ENCODE data around the gene ZNF592.
"Not testable (repeated sequence)": the region's sequence is repeated elsewhere in the genome, so short reads cannot be mapped to it uniquely, and the experiment has no call there.

Gene ZNF592

GRCh38 chr15:84752700-84753099 lies 4.3 kb downstream of the ZNF592 start:
- Mint-ChIP-seq H3K4me3 (no peak overlapping the region), H3K27me3 (no peaks in the 10 kb centered on the region), H3K27ac (peak overlapping the region; percentile 58), H3K36me3 (peaks cover 7% of the 10 kb centered on the region), H3K9me3 (no peaks in the 10 kb centered on the region), H3K4me1 (peaks cover 45% of the 10 kb centered on the region)
- DNase-seq (ENCODE audit: low spot score in 2 of 2) = no peak
- no peak for ATAC-seq (ENCODE audit: low read depth)

- not testable (repeated sequence) for H3K27ac Mint-ChIP-seq; ATAC-seq (ENCODE audit: low read depth); H3K36me3 Mint-ChIP-seq; H3K27me3 Mint-ChIP-seq; H3K9me3 Mint-ChIP-seq; H3K4me3 Mint-ChIP-seq; DNase-seq (ENCODE audit: low spot score in 2 of 2)
- H3K4me1 Mint-ChIP-seq = peaks cover 42% of the 10 kb centered on the region
Observed at GRCh38 chr15:84754889-84755288, 6.5 kb downstream of the ZNF592 start.

- ATAC-seq (ENCODE audit: low read depth) = no peak
- H3K4me1 Mint-ChIP-seq = peaks cover 35% of the 10 kb centered on the region
- no peak overlapping the region for H3K4me3 Mint-ChIP-seq
Observed at GRCh38 chr15:84755736-84756527, 7.5 kb downstream of the ZNF592 start.

DNA sequence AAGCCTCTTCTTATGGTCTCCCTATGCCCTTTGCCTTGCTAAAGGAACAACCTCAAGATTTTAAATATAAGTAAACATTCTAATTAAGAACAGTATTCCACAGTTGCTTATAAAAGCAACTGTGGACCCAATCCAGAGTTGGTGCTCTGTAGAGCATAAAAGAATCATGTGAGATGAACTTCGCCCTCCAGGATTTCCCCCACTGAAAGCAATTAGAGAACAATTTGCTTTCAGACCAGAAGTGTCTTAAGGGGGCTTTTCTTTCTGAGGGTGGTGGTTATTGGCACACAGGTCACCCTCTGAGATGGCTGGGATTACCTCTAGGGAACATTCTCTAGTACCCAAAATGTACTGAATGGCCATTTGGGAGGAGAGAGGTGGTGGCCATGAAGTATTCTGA lies 10.6 kb downstream of the ZNF592 start:
- no peak for DNase-seq (ENCODE audit: low spot score in 2 of 2)
- no peaks in the 10 kb centered on the region for H3K27me3 Mint-ChIP-seq
- H3K9me3 Mint-ChIP-seq = no peaks in the 10 kb centered on the region
- peaks cover 23% of the 10 kb centered on the region for H3K4me1 Mint-ChIP-seq
- H3K4me3 Mint-ChIP-seq = no peak overlapping the region
- ATAC-seq (ENCODE audit: low read depth) = peak; percentile 56
- peaks cover 2% of the 10 kb centered on the region for H3K36me3 Mint-ChIP-seq
- H3K27ac Mint-ChIP-seq = peak overlapping the region; percentile 83

More at GRCh38 chr15:84755736-84756527, 7.5 kb downstream of the ZNF592 start:
- peaks cover 7% of the 10 kb centered on the region for H3K36me3 Mint-ChIP-seq
- no peaks in the 10 kb centered on the region for H3K27me3 Mint-ChIP-seq
- no peak for DNase-seq (ENCODE audit: low spot score in 2 of 2)
- H3K9me3 Mint-ChIP-seq = no peaks in the 10 kb centered on the region
- H3K27ac Mint-ChIP-seq = no peak overlapping the region

- Mint-ChIP-seq H3K4me1 (peaks cover 25% of the 10 kb centered on the region), H3K4me3 (no peak overlapping the region), H3K36me3 (peaks cover 6% of the 10 kb centered on the region), H3K9me3 (no peaks in the 10 kb centered on the region), H3K27me3 (no peaks in the 10 kb centered on the region), H3K27ac (no peak overlapping the region)
- no peak for DNase-seq (ENCODE audit: low spot score in 2 of 2)
- ATAC-seq (ENCODE audit: low read depth) = no peak
Observed at GRCh38 chr15:84760219-84760618, 11.8 kb downstream of the ZNF592 start.

DNA sequence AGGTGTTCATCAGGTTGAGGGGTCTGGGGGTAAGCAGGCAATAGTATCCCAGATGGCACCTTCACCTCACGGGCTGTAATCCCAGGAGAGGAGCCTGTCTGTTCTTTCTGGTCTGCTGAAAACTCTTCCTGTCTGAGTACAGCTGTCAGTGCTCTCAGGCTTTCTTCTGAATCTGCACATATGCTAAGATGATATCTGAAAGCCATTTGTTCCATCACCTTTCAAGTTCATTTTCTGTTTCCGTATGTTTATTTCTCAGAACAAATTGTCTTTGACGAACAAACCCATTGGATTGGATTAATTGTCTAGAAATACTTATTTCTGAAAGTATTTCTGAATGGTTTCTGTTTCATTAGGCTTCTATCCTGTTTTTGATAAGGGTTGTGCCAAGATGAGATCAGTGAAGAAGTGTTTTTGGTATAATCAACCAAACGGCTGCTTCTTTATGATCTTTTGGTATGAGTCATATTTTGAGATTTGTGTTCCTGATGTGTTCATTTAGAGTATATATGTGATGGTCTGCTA lies 13.3 kb downstream of the ZNF592 start:
- H3K27ac Mint-ChIP-seq = no peak overlapping the region
- H3K4me1 Mint-ChIP-seq = peaks cover 21% of the 10 kb centered on the region
- H3K4me3 Mint-ChIP-seq = no peak overlapping the region
- DNase-seq (ENCODE audit: low spot score in 2 of 2) (no peak), ATAC-seq (ENCODE audit: low read depth) (peak; percentile 56)
- H3K36me3 Mint-ChIP-seq = peaks cover 14% of the 10 kb centered on the region
- H3K27me3 Mint-ChIP-seq = no peaks in the 10 kb centered on the region
- H3K9me3 Mint-ChIP-seq = no peaks in the 10 kb centered on the region

GRCh38 chr15:84762840-84763572 lies 14.6 kb downstream of the ZNF592 start:
- H3K27ac Mint-ChIP-seq = no peak overlapping the region
- H3K36me3 Mint-ChIP-seq = peaks cover 12% of the 10 kb centered on the region
- H3K4me3 Mint-ChIP-seq = no peak overlapping the region
- H3K4me1 Mint-ChIP-seq = peaks cover 19% of the 10 kb centered on the region
- DNase-seq (ENCODE audit: low spot score in 2 of 2) (no peak), ATAC-seq (ENCODE audit: low read depth) (no peak)
- no peaks in the 10 kb centered on the region for H3K27me3 Mint-ChIP-seq
- H3K9me3 Mint-ChIP-seq = no peaks in the 10 kb centered on the region

DNA sequence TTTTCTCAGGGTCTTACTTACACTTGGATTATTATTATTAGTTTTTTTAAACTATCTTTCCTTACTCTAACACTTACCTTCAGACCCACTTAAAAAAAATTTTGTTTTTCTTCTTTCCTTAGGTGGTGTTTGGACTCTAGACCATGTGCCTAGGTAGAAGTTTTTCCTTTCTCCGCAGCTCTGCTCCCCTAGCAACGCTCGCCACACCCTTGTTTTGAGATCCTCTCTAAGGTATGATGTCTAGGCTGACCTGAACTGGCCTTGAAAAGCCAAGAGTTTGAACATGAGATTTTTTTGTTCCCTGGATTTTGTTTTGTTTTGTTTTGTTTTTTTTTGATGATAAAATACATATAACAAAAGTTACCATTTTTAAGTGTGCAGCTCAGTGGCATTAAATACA lies 16.2 kb downstream of the ZNF592 start:
- peaks cover 23% of the 10 kb centered on the region for H3K36me3 Mint-ChIP-seq
- no peak overlapping the region for H3K4me3 Mint-ChIP-seq
- H3K9me3 Mint-ChIP-seq = no peaks in the 10 kb centered on the region
- no peak overlapping the region for H3K27ac Mint-ChIP-seq
- peaks cover 19% of the 10 kb centered on the region for H3K4me1 Mint-ChIP-seq
- DNase-seq (ENCODE audit: low spot score in 2 of 2) (no peak), ATAC-seq (ENCODE audit: low read depth) (no peak)
- no peaks in the 10 kb centered on the region for H3K27me3 Mint-ChIP-seq

GRCh38 chr15:84764989-84765388 lies 16.6 kb downstream of the ZNF592 start:
- no peak for ATAC-seq (ENCODE audit: low read depth)
- Mint-ChIP-seq H3K4me1 (peaks cover 21% of the 10 kb centered on the region), H3K9me3 (no peaks in the 10 kb centered on the region), H3K36me3 (peaks cover 25% of the 10 kb centered on the region), H3K27me3 (no peaks in the 10 kb centered on the region), H3K4me3 (no peak overlapping the region), H3K27ac (no peak overlapping the region)
- no peak for DNase-seq (ENCODE audit: low spot score in 2 of 2)

- no peak for ATAC-seq (ENCODE audit: low read depth)
- H3K36me3 Mint-ChIP-seq = peaks cover 28% of the 10 kb centered on the region
- H3K27me3 Mint-ChIP-seq = no peaks in the 10 kb centered on the region
- H3K9me3 Mint-ChIP-seq = no peaks in the 10 kb centered on the region
- H3K27ac Mint-ChIP-seq = no peak overlapping the region
- no peak overlapping the region for H3K4me3 Mint-ChIP-seq
- H3K4me1 Mint-ChIP-seq = peaks cover 22% of the 10 kb centered on the region
- DNase-seq (ENCODE audit: low spot score in 2 of 2) = no peak
Observed at GRCh38 chr15:84765675-84766074, 17.3 kb downstream of the ZNF592 start.

DNA sequence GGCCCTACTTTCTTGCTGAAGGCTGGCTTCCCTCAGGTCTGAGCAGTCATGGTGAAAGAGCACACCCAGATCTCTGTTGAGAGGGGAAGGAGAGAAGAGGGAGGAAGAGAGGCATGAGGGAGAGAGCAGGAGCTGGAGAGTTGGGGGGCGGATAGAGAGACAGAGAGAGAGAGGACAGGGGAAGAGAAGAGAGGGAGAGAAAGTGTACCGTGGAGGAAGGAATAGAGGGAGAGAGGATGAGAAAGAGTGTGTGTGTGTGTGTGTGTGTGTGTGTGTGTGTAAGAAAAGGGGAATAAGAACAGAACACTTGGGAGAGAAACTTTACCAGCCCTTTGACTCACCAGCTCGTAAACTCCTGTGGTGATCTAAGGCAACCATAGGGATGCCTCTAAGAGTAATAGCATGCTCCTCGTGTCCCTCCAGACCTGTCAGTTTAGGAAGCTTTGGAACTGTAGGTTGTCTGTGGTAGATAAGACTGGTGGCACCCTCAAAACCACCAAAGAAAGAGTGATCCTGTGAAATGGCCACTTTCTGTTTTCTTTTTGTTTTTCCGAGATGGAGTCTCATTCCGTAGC lies 18.2 kb downstream of the ZNF592 start:
- Mint-ChIP-seq H3K27me3 (no peaks in the 10 kb centered on the region), H3K27ac (peak overlapping the region; percentile 6)

DNA sequence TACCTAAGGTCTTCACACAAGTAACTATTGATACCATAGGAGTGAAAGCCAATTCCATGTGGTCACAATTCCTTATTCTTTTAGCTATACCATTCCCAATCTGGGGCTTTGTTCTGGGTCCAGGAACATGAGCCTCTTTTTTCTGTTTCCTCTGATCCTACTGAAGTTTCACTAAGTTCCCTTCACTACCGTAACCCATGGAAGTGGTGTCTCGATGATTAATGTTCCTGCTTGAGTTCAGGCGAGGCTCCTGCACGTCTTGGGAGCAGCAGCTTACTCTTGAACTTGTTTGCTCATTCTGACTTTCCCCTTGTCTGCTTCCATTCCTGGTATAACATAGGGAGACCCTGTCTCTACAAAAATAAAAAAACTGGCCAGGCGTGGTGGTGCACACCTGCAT lies 23.6 kb downstream of the ZNF592 start:
- no peak overlapping the region for H3K27ac Mint-ChIP-seq
- peaks cover 26% of the 10 kb centered on the region for H3K36me3 Mint-ChIP-seq

More for the DNA sequence above, 18.2 kb downstream of the ZNF592 start:
- Mint-ChIP-seq H3K36me3 (peaks cover 32% of the 10 kb centered on the region), H3K9me3 (no peaks in the 10 kb centered on the region), H3K4me1 (peaks cover 29% of the 10 kb centered on the region), H3K4me3 (no peak overlapping the region)
- ATAC-seq (ENCODE audit: low read depth) = no peak
- DNase-seq (ENCODE audit: low spot score in 2 of 2) = no peak

DNA sequence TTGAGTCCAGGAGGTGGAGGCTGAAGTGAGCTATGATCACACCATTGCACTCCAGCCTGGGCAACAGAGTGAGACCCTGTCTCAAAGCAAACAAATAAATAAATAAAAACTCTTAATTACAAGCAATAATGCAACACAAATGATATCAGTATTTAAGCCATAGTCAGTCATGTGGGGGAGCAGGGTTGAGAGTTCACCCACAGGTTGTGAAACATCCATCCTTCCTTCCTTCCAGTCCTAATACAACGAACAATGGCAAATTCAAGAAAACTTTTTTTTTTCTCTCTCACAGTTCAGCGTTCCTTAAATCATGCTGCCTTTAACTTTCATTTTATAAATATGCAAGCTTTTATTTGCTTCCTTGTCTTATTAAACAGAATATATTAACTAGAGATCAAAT lies 24.1 kb downstream of the ZNF592 start:
- peaks cover 26% of the 10 kb centered on the region for H3K36me3 Mint-ChIP-seq
- H3K4me3 Mint-ChIP-seq = no peak overlapping the region
- H3K27ac Mint-ChIP-seq = no peak overlapping the region
- peaks cover 28% of the 10 kb centered on the region for H3K4me1 Mint-ChIP-seq
- no peaks in the 10 kb centered on the region for H3K9me3 Mint-ChIP-seq
- H3K27me3 Mint-ChIP-seq = no peaks in the 10 kb centered on the region
- ATAC-seq (ENCODE audit: low read depth) (no peak), DNase-seq (ENCODE audit: low spot score in 2 of 2) (no peak)

More for the DNA sequence above, 23.6 kb downstream of the ZNF592 start:
- Mint-ChIP-seq H3K27me3 (no peaks in the 10 kb centered on the region), H3K9me3 (no peaks in the 10 kb centered on the region), H3K4me1 (peaks cover 28% of the 10 kb centered on the region), H3K4me3 (no peak overlapping the region)
- no peak for DNase-seq (ENCODE audit: low spot score in 2 of 2)
- ATAC-seq (ENCODE audit: low read depth) = no peak

GRCh38 chr15:84773716-84774115 lies 25.3 kb downstream of the ZNF592 start:
- Mint-ChIP-seq H3K27me3 (no peaks in the 10 kb centered on the region), H3K9me3 (no peaks in the 10 kb centered on the region), H3K36me3 (peaks cover 26% of the 10 kb centered on the region), H3K27ac (peak overlapping the region; percentile 86), H3K4me3 (peak overlapping the region; percentile 0), H3K4me1 (peaks cover 29% of the 10 kb centered on the region)
- DNase-seq (ENCODE audit: low spot score in 2 of 2) (no peak), ATAC-seq (ENCODE audit: low read depth) (peak; percentile 90)

Measured in memory B cell (primary cell).